Measurements from ENCODE around the gene APOM. TPM values are rescaled to one million over a fixed set of nuclear protein-coding genes. Genes with fewer than 3 reads are reported as not detected.

The APOM gene
- total RNA-seq, 1 experiment from 2014 or later = 0.42 TPM

- in situ Hi-C loops (cut with HindIII; ENCODE audit: low pct_unique_long_range_greater_than_20kb, low sequenced_read_pairs) = no loop called here
- no peak for DNase-seq (ENCODE audit: low read depth, low spot score)
Measured at GRCh38 chr6:31627690-31628287, 27.9 kb upstream of the APOM start.

- in situ Hi-C loops (cut with HindIII; ENCODE audit: low pct_unique_long_range_greater_than_20kb, low sequenced_read_pairs) = no loop called here
Measured at GRCh38 chr6:31629014-31629413, 26.7 kb upstream of the APOM start.

GRCh38 chr6:31630177-31630934 lies 25.3 kb upstream of the APOM start:
- in situ Hi-C loops (cut with HindIII; ENCODE audit: low pct_unique_long_range_greater_than_20kb, low sequenced_read_pairs) = no loop called here
- DNase-seq (ENCODE audit: low read depth, low spot score) = no peak

More at GRCh38 chr6:31629014-31629413, 26.7 kb upstream of the APOM start:
- no peak for DNase-seq (ENCODE audit: low read depth, low spot score)

- DNase-seq (ENCODE audit: low read depth, low spot score) = no peak
- in situ Hi-C loops (cut with HindIII; ENCODE audit: low pct_unique_long_range_greater_than_20kb, low sequenced_read_pairs) = no loop called here
Measured at GRCh38 chr6:31631209-31631608, 24.5 kb upstream of the APOM start.

- no peak for DNase-seq (ENCODE audit: low read depth, low spot score)
- in situ Hi-C loops (cut with HindIII; ENCODE audit: low pct_unique_long_range_greater_than_20kb, low sequenced_read_pairs) = no loop called here
Measured at GRCh38 chr6:31631681-31632278, 23.9 kb upstream of the APOM start.

GRCh38 chr6:31632279-31632946 lies 23.3 kb upstream of the APOM start:
- no peak for DNase-seq (ENCODE audit: low read depth, low spot score)
- in situ Hi-C loops (cut with HindIII; ENCODE audit: low pct_unique_long_range_greater_than_20kb, low sequenced_read_pairs) = no loop called here

GRCh38 chr6:31633447-31633846 lies 22.2 kb upstream of the APOM start:
- no peak for DNase-seq (ENCODE audit: low read depth, low spot score)
- in situ Hi-C loops (cut with HindIII; ENCODE audit: low pct_unique_long_range_greater_than_20kb, low sequenced_read_pairs) = no loop called here

GRCh38 chr6:31634131-31634530 lies 21.6 kb upstream of the APOM start:
- DNase-seq (ENCODE audit: low read depth, low spot score) = no peak
- in situ Hi-C loops (cut with HindIII; ENCODE audit: low pct_unique_long_range_greater_than_20kb, low sequenced_read_pairs) = no loop called here

GRCh38 chr6:31634969-31635575 lies 20.6 kb upstream of the APOM start:
- DNase-seq (ENCODE audit: low read depth, low spot score) = peak; percentile 26
- in situ Hi-C loops (cut with HindIII; ENCODE audit: low pct_unique_long_range_greater_than_20kb, low sequenced_read_pairs) = no loop called here

GRCh38 chr6:31636698-31637596 lies 18.7 kb upstream of the APOM start:
- in situ Hi-C loops (cut with HindIII; ENCODE audit: low pct_unique_long_range_greater_than_20kb, low sequenced_read_pairs) = no loop called here
- DNase-seq (ENCODE audit: low read depth, low spot score) = no peak

- in situ Hi-C loops (cut with HindIII; ENCODE audit: low pct_unique_long_range_greater_than_20kb, low sequenced_read_pairs) = no loop called here
- no peak for DNase-seq (ENCODE audit: low read depth, low spot score)
Measured at GRCh38 chr6:31639043-31639442, 16.7 kb upstream of the APOM start.

GRCh38 chr6:31639449-31639861 lies 16.2 kb upstream of the APOM start:
- in situ Hi-C loops (cut with HindIII; ENCODE audit: low pct_unique_long_range_greater_than_20kb, low sequenced_read_pairs) = no loop called here
- DNase-seq (ENCODE audit: low read depth, low spot score) = no peak

- in situ Hi-C loops (cut with HindIII; ENCODE audit: low pct_unique_long_range_greater_than_20kb, low sequenced_read_pairs) = no loop called here
- no peak for DNase-seq (ENCODE audit: low read depth, low spot score)
Measured at GRCh38 chr6:31640612-31641011, 15.1 kb upstream of the APOM start.

- in situ Hi-C loops (cut with HindIII; ENCODE audit: low pct_unique_long_range_greater_than_20kb, low sequenced_read_pairs) = no loop called here
- DNase-seq (ENCODE audit: low read depth, low spot score) = no peak
Measured at GRCh38 chr6:31641370-31641769, 14.3 kb upstream of the APOM start.

GRCh38 chr6:31642798-31643570 lies 12.7 kb upstream of the APOM start:
- DNase-seq (ENCODE audit: low read depth, low spot score) = no peak
- in situ Hi-C loops (cut with HindIII; ENCODE audit: low pct_unique_long_range_greater_than_20kb, low sequenced_read_pairs) = no loop called here

- no peak for DNase-seq (ENCODE audit: low read depth, low spot score)
- in situ Hi-C loops (cut with HindIII; ENCODE audit: low pct_unique_long_range_greater_than_20kb, low sequenced_read_pairs) = no loop called here
Measured at GRCh38 chr6:31643818-31644454, 11.8 kb upstream of the APOM start.

Measured in SK-MEL-5 (cell line).